Lower leg skin (tissue), 4 donors: ENCODE results near the gene STAT4. TPM values are rescaled to one million over a fixed set of nuclear protein-coding genes. Genes with fewer than 3 reads are reported as not detected.

Source experiments
- DNase-seq, 2 donors: peaks; one replicate each; pipeline ENCODE4 v3.0.0-alpha.2; 2019; ENCODE audit warnings: low spot score in 2 of 2
- H3K4me3 ChIP-seq: fragments of 200-600 bp; sonication (generic); 2 replicates; pipeline ENCODE4 v1.5.1; 2017; ENCODE audit warnings: mild to moderate bottlenecking, low read depth; ENCODE audit not compliant: poor library complexity, severe bottlenecking
- POLR2A ChIP-seq, 2 donors: fragments of 450-650 bp; IDR thresholded peaks; one replicate each; pipeline ENCODE4 v1.6.1; 2016 to 2017; ENCODE audit warnings: antibody characterized with exemption in 2 of 2, mild to moderate bottlenecking in 1 of 2, moderate library complexity in 1 of 2
- WGBS, 2 donors: methylation state at CpG; one replicate each; pipeline ENCODE4 v1.1.5; 2018; 5-methylcytosine and 5-hydroxymethylcytosine counted together
- intact Hi-C: fragments of 100-400 bp; cut with DNase I; formaldehyde crosslinking; loops from one replicate; pipeline ENCODE4 v1.15.0; 2023; ENCODE audit warnings: low total_unique reads
- total RNA-seq, 4 donors: library from RNA; depleted of rRNA; stranded (reverse); fragments of >200 nt; gene quantifications; one replicate each; pipeline ENCODE4 v1.1.0, GENCODE V29; 2016
- TF ChIP-seq, protein P1 (sequence below), 3 donors: fragments of 450-650 bp; IDR thresholded peaks; one replicate each; pipeline ENCODE4 v1.5.1; 2016; ENCODE audit warnings: antibody characterized with exemption in 3 of 3, mild to moderate bottlenecking in 3 of 3, moderate library complexity in 2 of 3

STAT4 gene
- total RNA-seq, 4 donors from 2014 or later: 0.46 to 4.3 (median 1.3) TPM

DNA sequence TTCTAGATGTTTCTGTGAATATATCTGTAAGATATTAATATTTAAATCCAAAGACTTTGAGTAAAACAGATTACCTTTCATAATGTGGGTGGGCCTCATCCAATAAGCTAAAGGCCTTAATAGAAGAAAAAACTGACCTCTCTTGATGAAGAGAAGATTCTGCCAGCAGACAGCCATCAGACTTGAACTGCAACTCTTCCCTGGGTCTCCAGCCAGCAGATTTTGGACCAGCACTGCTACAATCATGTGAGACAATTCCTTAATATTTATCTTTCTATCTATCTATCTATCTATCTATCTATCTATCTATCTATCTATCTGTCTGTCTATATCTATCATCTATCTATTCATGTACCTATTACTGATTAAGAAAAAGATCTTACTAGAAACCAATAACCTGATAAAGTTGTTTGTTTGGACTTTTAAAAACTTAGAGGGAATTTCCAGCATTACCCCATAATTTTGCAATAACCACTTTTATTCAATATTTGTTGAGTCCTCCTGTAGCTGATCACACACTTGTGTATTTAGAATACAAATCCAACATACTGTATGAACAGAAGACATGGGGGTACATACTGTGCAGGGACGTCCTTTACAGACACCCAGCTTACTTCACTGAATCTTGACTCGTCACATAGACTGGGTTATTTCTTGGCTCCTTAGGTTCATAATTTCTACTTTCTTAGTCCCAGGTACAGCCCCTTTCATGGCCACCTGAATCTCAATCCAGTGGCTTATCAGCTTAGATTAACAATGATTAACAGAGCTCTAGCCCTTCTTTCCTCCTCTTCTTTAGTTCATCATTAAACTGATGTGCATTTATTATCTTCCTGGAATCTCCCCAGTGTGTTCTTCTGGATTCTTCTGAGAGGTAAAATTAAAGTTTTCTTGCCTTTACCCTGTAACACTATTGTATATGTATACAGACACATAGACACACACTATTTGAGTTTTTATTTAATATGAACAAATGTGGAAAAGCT is 27.2 kb upstream of the STAT4 start:
- DNase-seq: no peak
- intact Hi-C loops: no loop called here
- no peak for TF ChIP-seq POLR2A (IDR thresholded peaks at IDR 0.05)
- TF ChIP-seq, protein P1, sequence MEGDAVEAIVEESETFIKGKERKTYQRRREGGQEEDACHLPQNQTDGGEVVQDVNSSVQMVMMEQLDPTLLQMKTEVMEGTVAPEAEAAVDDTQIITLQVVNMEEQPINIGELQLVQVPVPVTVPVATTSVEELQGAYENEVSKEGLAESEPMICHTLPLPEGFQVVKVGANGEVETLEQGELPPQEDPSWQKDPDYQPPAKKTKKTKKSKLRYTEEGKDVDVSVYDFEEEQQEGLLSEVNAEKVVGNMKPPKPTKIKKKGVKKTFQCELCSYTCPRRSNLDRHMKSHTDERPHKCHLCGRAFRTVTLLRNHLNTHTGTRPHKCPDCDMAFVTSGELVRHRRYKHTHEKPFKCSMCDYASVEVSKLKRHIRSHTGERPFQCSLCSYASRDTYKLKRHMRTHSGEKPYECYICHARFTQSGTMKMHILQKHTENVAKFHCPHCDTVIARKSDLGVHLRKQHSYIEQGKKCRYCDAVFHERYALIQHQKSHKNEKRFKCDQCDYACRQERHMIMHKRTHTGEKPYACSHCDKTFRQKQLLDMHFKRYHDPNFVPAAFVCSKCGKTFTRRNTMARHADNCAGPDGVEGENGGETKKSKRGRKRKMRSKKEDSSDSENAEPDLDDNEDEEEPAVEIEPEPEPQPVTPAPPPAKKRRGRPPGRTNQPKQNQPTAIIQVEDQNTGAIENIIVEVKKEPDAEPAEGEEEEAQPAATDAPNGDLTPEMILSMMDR (IDR thresholded peaks at IDR 0.05): no peak
- H3K4me3 ChIP-seq: no peak overlapping the region
- WGBS, 2 donors: 85 to 87% methylated on average over 2 of the region's 2 CpGs

DNA sequence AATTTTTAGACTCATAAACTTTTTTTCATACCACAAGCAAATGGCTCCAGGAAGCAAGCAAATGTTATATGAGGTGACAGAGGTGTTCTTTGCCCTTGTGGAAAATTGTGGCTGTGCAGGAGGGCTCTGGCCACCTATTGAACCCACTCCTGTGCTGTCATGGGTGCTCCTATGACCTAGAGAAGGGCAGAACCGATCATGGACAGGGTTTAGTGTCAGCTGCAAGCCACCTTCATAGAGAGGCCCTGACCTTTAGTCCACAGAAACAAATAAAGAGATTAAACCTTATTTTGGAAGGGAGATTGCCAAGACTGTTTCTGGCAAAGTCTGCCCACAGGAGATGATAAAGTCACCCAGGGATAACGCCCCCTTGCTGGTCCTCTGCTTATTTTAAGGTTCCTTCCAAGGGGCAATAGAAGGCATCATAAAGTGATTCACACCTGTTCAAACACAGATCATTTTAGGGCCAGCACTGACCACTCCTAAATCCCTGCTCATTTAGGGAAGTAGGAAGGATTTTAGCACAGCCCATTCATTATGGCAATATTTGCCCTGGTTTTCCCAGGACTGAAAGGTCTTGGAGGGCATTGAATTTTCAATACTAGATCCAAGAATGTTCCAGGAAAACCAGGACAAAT is 26.1 kb upstream of the STAT4 start:
- H3K4me3 ChIP-seq: no peak overlapping the region
- no peak for TF ChIP-seq POLR2A (IDR thresholded peaks at IDR 0.05)
- TF ChIP-seq, protein P1 (IDR thresholded peaks at IDR 0.05): no peak
- DNase-seq: no peak
- 72 to 84% methylated on average over 2 of the region's 2 CpGs for WGBS, 2 donors
- intact Hi-C loops: no loop called here

DNA sequence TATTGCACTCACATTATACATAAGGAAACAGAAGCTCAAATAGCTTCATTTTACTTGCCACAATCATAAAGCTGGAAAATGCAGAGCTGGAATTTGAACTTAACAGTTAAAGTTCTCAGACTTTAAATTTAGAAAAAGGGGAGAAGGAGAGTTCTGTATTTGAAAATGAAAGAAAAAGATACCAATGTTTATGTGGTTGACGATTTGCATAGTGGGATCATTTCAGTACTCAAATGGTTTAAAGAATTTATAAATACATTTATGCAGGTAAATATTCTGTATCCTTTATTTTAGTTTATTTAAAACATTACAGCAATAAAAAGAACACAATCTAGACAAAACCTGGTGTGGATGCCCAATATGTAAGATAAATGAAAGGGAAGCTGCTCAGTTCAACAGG is 25.5 kb upstream of the STAT4 start:
- DNase-seq: no peak
- WGBS, 2 donors: 94% methylated on average over 1 of the region's 1 CpG
- intact Hi-C loops: no loop called here
- no peak overlapping the region for H3K4me3 ChIP-seq
- TF ChIP-seq POLR2A (IDR thresholded peaks at IDR 0.05): no peak
- TF ChIP-seq, protein P1 (IDR thresholded peaks at IDR 0.05): no peak

DNA sequence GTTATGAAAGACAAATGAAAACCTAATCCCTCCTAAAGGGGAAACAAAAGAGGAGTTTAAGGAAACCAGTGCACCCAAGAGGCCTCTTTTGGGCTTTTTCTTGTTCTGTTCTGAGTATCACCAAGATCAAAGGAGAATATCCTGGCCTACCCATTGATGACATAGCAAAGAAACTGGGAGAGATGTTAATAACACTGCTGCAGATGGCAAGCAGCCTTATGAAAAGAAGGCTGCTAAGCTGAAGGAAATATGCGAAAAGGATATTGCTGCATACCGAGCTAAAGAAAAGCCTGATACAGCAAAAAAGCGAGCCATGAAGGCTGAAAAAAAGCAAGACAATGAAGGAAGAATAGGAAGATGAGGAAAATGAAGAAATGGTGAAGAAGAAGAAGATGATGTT is 23.6 kb upstream of the STAT4 start:
- DNase-seq: no peak
- WGBS, 2 donors: 86 to 92% methylated on average over 3 of the region's 3 CpGs
- intact Hi-C loops: no loop called here
- TF ChIP-seq, protein P1 (IDR thresholded peaks at IDR 0.05): no peak
- no peak overlapping the region for H3K4me3 ChIP-seq

DNA sequence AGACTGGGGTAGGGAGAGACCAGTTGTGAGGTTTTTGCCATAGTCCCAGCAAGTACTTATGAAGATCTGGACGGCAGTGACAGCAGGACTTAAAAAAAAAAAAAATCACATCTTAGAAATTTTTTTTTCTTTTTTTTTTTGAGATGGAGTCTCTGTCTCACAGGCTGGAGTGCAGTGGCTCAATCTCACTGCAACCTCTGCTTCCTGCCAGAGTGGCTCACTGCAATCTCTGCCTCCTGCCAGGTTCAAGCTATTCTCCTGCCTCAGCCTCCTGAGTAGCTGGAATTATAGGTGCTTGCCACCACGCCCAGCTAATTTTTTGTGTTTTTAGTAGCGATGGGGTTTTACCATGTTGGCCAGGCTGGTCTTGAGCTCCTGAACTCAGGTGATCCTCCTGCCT is 22.4 kb upstream of the STAT4 start:
- no peak overlapping the region for H3K4me3 ChIP-seq
- 89 to 94% methylated on average over 3 of the region's 3 CpGs for WGBS, 2 donors
- no peak for DNase-seq
- intact Hi-C loops: no loop called here
- TF ChIP-seq, protein P1 (IDR thresholded peaks at IDR 0.05): no peak
- TF ChIP-seq POLR2A (IDR thresholded peaks at IDR 0.05): no peak
